IMR-90 (cell line): ENCODE data around the gene TRPC3.

Experiments
- BHLHE40 ChIP-seq: fragments of 150-350 bp; IDR thresholded peaks from 2 replicates; pipeline ENCODE4 v1.6.1; 2016; ENCODE audit warnings: mild to moderate bottlenecking, low read depth, low read length
- CEBPB ChIP-seq: IDR thresholded peaks from 2 replicates; pipeline ENCODE4 v1.6.1; 2012; ENCODE audit warnings: low read depth, low read length, improper control_type of control experiment
- CHD1 ChIP-seq: IDR thresholded peaks from 2 replicates; pipeline ENCODE4 v1.6.1; 2012; ENCODE audit warnings: low read depth, low read length, improper control_type of control experiment
- CTCF ChIP-seq: conservative IDR thresholded peaks from 2 replicates; pipeline ENCODE4 v1.5.1; 2012; ENCODE audit warnings: mild to moderate bottlenecking, low read depth, low read length, improper control_type of control experiment
- ELK1 ChIP-seq: fragments of 150-350 bp; IDR thresholded peaks from 2 replicates; pipeline ENCODE4 v1.6.1; 2016; ENCODE audit warnings: low read depth, mild to moderate bottlenecking, low read length, moderate library complexity, borderline replicate concordance
- MXI1 ChIP-seq: IDR thresholded peaks from 2 replicates; pipeline ENCODE4 v1.6.1; 2012; ENCODE audit warnings: low read depth, mild to moderate bottlenecking, low read length, moderate library complexity, borderline replicate concordance
- POLR2A ChIP-seq: IDR thresholded peaks from 2 replicates; pipeline ENCODE4 v1.6.1; 2012; ENCODE audit warnings: mild to moderate bottlenecking, low read depth, low read length
- USF2 ChIP-seq: fragments of 150-350 bp; IDR thresholded peaks from 2 replicates; pipeline ENCODE4 v1.6.1; 2017; ENCODE audit warnings: mild to moderate bottlenecking, antibody characterized with exemption, low read length, low read depth

- TF ChIP-seq CHD1: no peak
- TF ChIP-seq CTCF: no peak
- TF ChIP-seq ELK1: no peak
- TF ChIP-seq CEBPB: no peak
- no peak for TF ChIP-seq USF2
- TF ChIP-seq BHLHE40: no peak
- no peak for TF ChIP-seq POLR2A
- no peak for TF ChIP-seq MXI1
Observed at GRCh38 chr4:121932212-121932974, 19.5 kb downstream of the TRPC3 start.
